ENCODE results near the gene FHIP1A.
"Not testable (repeated sequence)": the region's sequence is repeated elsewhere in the genome, so short reads cannot be mapped to it uniquely, and the experiment has no call there.

The FHIP1A gene

DNA sequence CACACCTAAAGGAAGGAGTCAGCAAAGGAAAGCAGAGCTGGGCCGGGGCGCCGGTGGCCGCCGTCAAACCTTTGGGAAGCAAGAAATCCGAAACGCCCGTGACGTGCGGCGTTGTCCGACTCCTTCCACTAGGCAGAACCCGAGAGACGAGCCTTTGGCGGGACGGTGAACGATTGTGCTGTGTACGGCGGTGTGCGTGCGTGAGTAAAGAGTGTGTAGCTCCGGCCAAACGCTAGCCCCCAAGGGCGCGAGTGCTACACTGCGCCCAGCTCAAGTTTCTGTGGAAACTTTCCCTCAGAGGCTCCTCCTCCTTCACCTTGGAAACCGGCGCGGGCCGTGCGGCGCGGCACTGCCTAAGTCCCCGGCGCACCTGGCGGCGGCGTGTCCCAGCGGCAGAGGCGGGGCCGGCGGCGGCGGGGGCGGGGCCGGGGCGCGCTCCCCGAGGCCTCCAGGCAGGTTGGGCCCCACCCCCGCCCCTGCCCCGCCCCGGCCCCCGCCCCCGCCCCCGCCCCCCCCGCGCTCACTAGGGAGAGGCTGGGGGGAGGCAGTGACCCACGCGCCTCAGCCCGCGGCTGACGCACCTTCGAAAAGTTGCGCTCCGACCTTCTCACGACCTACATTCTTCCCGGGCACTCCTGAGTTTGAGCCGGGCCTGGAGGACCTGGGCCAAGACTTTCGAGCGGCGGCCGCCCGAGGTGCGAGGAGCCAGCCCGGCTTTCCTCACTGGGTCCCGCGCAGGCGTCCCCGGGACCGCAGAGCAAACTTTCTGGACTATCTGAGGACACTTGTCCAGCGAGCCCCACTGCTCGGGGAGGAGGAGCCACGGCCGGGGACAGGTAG lies at the start of gene FHIP1A:
FHIP1A (plus strand) TSS at position 547 of the 840 bp plus-strand sequence. CDS start 157,084 bp downstream, outside the sequence.
- DNase-seq, result no peak

GRCh38 chr4:151359576-151359975 lies 49.4 kb upstream of the FHIP1A start:
- DNase-seq, result no peak

- no peak for DNase-seq
Observed at GRCh38 chr4:151361126-151361525, 47.9 kb upstream of the FHIP1A start.

- no peak for DNase-seq
Observed at GRCh38 chr4:151361966-151362365, 47.0 kb upstream of the FHIP1A start.

- DNase-seq, result peak; percentile 62
Observed at GRCh38 chr4:151362404-151363164, 46.4 kb upstream of the FHIP1A start.

DNA sequence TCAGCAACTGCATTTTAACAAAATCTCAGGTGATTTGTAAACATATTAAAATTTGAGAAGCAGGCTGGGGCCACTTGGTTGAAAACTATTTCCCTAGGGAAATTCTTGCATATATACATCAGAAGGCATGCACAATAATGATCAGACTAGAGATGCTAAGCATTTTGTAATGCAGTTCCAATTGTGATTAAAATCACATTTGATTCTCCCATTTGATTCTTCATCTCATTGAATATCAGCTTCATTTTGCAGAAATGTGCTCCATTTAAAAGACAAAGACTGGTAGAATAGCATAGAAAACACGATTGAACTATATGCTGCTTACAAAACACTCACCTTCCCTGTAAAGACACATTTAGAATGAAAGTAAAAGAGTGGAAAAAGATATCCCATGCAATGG lies 32.4 kb upstream of the FHIP1A start:
- DNase-seq, result no peak

GRCh38 chr4:151389311-151389710 lies 19.7 kb upstream of the FHIP1A start:
- DNase-seq, result no peak

DNA sequence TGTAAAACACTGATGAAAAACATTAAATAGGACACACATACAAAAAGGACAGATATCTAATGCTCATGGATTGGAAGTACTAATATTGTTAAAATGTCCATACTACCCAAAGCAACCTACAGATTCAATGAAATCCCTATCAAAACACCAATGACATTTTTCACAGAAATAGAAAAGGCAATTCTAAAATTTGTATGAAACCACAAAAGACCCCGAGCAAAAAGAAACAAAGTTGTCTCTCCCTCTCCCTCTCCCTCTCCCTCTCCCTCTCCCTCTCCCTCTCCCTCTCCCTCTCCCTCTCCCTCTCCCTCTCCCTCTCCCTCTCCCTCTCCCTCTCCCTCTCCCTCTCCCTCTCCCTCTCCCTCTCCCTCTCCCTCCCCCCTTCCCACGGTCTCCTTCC lies 19.2 kb upstream of the FHIP1A start:
- DNase-seq, result not testable (repeated sequence)

- no peak for DNase-seq
Observed at GRCh38 chr4:151395873-151396272, 13.1 kb upstream of the FHIP1A start.

GRCh38 chr4:151400343-151400742 lies 8.6 kb upstream of the FHIP1A start:
- no peak for DNase-seq

DNA sequence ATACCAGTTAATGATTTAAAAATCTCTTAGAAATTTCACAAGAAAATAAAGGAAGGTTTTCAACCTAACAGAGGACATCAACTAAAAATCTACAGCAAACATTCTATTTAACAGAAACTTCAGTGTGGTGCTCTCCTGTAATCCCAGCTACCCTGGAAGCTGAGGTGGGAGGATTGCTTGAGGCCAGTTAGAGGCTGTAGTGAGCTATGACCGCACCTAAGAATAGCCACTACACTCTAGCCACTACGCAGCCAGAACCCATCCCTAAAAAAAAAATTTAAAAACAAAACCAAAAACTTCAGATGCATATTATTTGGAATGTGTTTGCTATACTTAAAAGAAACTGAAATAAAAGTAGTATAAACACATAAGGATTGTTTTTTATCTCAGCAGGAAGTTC lies 7.2 kb upstream of the FHIP1A start:
- DNase-seq, result no peak

- DNase-seq, result no peak
Observed at GRCh38 chr4:151402145-151402865, 6.7 kb upstream of the FHIP1A start.

DNA sequence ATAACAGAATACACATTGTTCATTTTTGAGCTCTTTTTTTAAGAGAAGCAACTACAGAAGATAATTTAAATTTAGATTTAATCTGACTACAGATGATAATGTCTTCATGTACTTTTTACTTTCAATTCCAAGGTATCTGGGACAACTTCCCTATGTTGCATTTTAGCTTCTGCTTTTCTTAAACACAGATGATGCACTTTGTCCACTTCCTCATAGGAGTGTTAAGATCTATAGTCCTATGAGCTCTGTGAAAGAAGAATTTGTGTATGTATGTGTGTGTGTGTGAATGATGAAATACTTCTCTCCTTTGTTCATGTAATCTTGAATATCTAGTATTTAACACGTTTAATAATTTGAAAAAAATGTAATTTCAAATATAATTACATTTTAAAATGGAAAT lies 5.3 kb upstream of the FHIP1A start:
- no peak for DNase-seq

- DNase-seq, result not testable (repeated sequence)
Observed at GRCh38 chr4:151404802-151405201, 4.2 kb upstream of the FHIP1A start.

DNA sequence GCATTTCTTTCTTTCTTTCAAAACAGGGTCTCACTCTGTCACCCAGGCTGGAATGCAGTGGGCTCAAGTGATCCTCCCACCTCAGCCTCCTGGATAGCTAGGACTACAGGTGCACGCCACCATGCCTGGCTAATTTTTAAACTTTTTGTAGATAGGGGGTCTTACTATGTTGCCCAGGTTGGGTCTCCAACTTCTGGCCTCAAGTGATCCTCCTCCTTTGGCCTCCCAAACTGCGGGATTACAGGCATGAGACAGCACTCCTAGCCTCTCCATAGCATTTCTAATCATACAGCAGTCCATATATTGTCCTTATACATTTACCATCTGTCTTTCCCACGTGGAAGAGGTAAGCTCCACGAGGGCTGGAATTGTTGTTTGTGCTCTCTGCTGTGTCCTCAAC lies 2.0 kb upstream of the FHIP1A start:
- DNase-seq, result no peak

GRCh38 chr4:151407466-151408379 lies 1.3 kb upstream of the FHIP1A start:
- DNase-seq, result peak; percentile 4

DNA sequence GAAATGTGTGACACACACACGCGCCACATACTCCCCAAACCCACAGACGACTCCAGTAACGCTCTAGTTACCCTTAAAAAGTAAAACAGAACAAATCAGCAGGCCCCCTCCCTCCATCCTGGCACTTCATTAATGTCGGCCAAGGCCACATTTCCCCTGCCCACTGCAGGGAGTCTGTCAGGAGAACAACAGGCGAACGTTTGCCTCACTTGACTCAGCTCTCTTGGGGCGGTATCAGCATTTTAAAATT lies 671 bp upstream of the FHIP1A start:
- no peak for DNase-seq

DNA sequence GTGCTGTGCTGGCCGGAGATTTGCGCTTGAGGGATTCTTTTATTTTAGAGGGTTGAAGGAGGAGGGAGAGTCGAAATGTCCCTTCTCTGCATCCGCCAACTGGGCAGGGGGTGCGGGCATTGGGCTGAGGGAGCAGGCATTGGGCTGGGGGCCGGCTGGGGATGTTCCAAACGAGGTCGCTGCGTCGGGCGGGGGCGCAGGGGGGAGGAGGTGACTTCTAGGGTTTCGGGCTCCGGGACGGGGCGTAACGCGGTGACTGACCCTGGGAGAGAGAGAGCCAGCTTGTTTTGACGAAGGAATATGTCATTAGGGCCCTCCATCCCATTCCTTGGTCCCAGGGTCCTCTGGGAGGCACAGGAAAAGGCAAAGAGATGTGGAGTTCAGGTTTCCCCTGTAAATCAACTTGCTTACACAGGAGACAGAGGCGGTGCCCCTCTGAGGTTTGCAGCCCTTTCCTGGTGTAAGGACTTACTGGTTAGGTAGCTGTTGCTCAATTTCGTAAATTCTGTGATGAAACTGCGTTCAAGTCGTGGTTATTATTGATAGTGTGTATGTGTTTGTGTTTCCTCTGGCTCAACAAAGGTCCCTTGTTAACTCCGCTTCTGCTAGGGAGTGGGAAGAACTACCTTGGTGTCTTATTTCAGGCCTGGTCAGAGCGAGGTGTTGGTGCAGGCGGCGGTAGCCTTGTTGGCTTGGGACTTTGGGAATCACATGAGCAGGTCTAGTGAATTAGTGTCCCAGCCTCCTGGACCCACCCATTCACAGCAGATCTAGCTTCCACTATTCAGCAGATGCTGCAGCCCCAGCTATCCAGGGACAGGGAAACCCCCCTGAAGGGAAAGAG lies 716 bp downstream of the FHIP1A start:
- DNase-seq, result no peak

DNA sequence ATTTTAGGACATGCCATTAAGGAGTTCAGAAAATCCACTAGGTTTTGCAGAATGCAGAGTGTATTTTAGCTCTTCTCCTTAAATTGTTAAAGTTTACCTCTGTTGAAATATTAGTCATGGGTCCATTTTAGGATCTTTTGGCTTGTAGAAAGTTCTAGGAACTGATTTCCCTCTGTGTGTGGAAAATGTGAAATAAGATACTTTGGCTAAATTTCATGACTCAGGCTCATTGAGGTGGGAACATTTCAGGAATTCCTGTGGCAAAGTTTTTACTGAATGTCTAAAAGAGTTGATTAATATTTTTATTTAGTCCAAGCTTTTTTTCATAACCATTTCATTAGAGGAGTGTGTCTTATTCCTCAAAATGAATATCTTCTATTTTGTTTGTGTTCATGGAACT lies 7.0 kb downstream of the FHIP1A start:
- DNase-seq, result no peak

DNA sequence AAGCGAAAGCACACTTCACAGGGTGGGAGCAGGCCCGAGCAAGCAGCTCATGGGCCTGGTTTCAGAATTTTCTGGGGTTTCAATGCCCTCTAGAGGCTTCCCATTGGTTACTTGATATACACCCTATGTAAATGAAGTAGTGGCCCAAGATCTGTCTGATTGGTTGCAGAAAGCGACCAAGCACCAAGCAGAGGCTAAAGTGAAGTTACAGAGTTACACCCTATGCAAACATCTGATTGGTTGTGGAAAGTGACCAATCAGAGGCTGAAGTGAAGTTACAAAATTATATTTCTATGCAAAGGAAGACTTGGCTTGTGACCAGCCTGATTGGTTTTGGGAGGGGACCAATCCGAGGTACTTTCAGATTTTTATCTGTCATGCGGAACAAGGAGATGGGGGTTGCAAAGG lies 8.2 kb downstream of the FHIP1A start:
- no peak for DNase-seq

- no peak for DNase-seq
Observed at GRCh38 chr4:151417766-151418376, 8.9 kb downstream of the FHIP1A start.

Data from GDM1 (cell line).